ENCODE measurements around the gene TOMT. TPM values are rescaled to one million over a fixed set of nuclear protein-coding genes. Genes with fewer than 3 reads are reported as not detected.

The TOMT gene
- total and polyA plus RNA-seq, 2 experiments from 2014 or later: not detected

DNA sequence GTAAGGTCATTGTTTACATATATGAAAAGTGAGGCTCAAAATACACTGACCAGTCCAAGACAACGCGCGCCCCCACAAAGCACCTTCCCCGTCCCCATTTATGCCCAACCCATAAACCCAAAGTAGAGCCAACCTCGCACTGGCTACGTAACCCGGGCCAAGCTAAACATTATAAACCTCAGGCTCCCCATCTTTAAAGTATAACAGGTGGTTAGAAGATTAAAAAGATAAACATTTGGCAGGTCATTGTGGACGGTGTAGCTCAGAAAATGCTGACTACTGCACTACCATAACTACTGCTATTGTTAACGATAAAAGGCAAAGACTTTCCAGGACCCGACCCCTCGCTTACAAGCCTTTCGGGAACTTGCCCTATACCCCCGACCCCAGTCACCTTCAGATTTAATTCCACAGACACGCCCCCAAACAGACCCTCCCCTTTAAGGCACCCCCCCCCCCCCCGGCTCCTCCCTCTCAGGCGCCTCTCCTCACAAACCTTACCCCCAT is 25.9 kb upstream of the TOMT start:
- DNase-seq: peak; percentile 51
- Histone ChIP-seq H3K9me3 (ENCODE audit: low read depth) (no peaks in the 10 kb centered on the region), H4K20me1 (ENCODE audit: insufficient read depth) (no peaks in the 10 kb centered on the region), H3K27me3 (replicated peaks; ENCODE audit: insufficient read depth) (no peaks in the 10 kb centered on the region), H3K9ac (peak overlapping the region; percentile 85), H3K9me2 (ENCODE audit: insufficient read depth) (no peaks in the 10 kb centered on the region), H3F3A (ENCODE audit: insufficient read depth) (peaks cover 31% of the 10 kb centered on the region), H3K27ac (peak overlapping the region; percentile 83), H3K79me2 (ENCODE audit: insufficient read depth) (peaks cover 53% of the 10 kb centered on the region), H3K4me3 (peak overlapping the region; percentile 89), H3K4me1 (ENCODE audit: insufficient read depth) (peaks cover 12% of the 10 kb centered on the region), H3K36me3 (ENCODE audit: low read depth) (no peaks in the 10 kb centered on the region), H2AFZ (peak overlapping the region; percentile 81), H3K4me2 (ENCODE audit: unreplicated experiment) (peak overlapping the region; percentile 97)
- WGBS, 2 experiments (ENCODE audit: low coverage in 1 of 2, low lambda C conversion rate in 2 of 2, missing lambda C conversion rate in 2 of 2): 1% methylated on average over 13 to 15 of the region's 16 CpGs
- no peak for TF ChIP-seq EZH2phosphoT487 (IDR thresholded peaks at IDR 0.05; ENCODE audit: insufficient read depth, low read depth)
- no peak for TF ChIP-seq EZH2 (IDR thresholded peaks at IDR 0.05; ENCODE audit: insufficient read depth, poor library complexity, severe bottlenecking)
- in situ Hi-C loops (cut with MboI): no loop called here

DNA sequence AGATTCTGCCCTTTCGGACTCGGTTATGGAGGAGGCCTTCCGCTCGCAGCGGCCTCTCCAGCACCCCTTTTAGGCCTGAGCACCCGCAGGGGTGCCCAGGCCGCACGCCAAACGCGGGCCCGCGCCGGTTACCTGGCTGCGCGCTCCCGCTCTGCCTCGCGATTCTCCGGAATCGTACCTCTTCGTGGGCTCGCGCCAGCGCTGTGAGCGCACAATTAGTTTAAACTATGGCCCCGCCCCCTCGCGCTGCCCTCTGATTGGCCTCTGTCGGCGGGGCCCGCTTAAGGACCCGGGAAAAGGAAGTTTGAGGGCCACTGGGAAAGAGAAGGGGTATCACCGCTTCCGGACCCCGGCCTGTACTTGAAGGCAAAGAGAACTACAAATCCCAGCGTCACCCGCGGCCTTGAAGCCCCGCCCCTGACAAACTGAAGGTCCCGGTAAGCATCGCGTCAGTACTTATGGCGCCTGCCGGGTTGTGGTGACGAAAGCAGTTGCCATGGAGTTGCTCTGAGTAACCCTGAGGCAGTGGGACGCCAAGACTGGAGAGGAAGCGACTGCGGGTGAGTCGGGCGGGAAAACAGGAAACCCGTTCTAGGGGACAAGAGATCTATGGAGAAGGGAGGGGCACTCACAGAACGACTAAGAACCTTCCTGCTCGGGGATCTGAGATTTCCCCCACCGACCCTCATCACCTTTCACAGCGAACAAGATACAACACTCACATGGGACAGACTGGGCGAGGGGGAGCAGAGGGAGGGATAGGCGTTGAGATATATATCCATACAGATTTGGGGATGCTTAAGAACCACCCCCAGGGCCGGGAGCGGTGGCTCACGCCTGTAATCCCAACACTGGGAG is 25.2 kb upstream of the TOMT start, which contains the start of the genes LRRC51 and NUMA1:
LRRC51 (plus strand) TSS at position 525 of the 858 bp plus-strand sequence. CDS start 8,234 bp downstream, outside the sequence.
NUMA1 (minus strand) TSS at position 217 of the 858 bp plus-strand sequence. CDS start 44,599 bp downstream, outside the sequence.
- Histone ChIP-seq H3F3A (ENCODE audit: insufficient read depth) (peaks cover 31% of the 10 kb centered on the region), H3K9me3 (ENCODE audit: low read depth) (no peaks in the 10 kb centered on the region), H3K36me3 (ENCODE audit: low read depth) (no peaks in the 10 kb centered on the region), H3K27me3 (replicated peaks; ENCODE audit: insufficient read depth) (no peaks in the 10 kb centered on the region), H3K4me3 (peak within 1 kb of the TSS; percentile 89), H3K27ac (peak within 1 kb of the TSS; percentile 87), H3K79me2 (ENCODE audit: insufficient read depth) (peaks cover 47% of the 10 kb centered on the region), H3K9ac (peak within 1 kb of the TSS; percentile 85), H3K4me2 (ENCODE audit: unreplicated experiment) (peak within 1 kb of the TSS; percentile 97), H3K4me1 (ENCODE audit: insufficient read depth) (peaks cover 12% of the 10 kb centered on the region), H2AFZ (peak within 1 kb of the TSS; percentile 85), H3K9me2 (ENCODE audit: insufficient read depth) (no peaks in the 10 kb centered on the region), H4K20me1 (ENCODE audit: insufficient read depth) (no peaks in the 10 kb centered on the region)
- peak; percentile 100 for DNase-seq
- WGBS, 2 experiments (ENCODE audit: low coverage in 1 of 2, low lambda C conversion rate in 2 of 2, missing lambda C conversion rate in 2 of 2): 1 to 2% methylated on average over 56 to 60 of the region's 60 CpGs
- in situ Hi-C loops (cut with MboI): no loop called here
- no peak for TF ChIP-seq EZH2 (IDR thresholded peaks at IDR 0.05; ENCODE audit: insufficient read depth, poor library complexity, severe bottlenecking)
- TF ChIP-seq EZH2phosphoT487 (IDR thresholded peaks at IDR 0.05; ENCODE audit: insufficient read depth, low read depth): no peak

DNA sequence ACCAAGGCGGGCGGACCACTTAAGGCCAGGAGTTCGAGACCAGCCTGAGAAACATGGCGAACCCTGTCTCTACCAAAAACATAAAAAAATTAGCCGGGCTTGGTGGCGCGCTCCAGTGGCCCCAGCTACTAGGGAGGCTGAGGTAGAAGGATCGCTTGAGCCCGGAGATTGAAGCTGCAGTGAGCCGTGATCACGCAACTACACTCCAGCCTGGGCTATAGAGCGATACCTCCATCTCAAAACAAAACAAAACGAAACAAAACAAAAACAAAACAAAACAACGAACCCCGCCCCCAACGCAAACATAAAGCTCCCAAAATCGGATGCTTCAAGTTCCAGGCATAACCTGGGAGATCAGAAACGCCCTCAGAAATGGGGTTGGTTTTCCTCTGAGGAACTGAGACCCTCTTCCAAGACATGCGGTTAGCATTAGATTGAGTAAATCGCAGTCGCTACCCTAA is 24.5 kb upstream of the TOMT start:
- no peaks in the 10 kb centered on the region for H3K27me3 ChIP-seq (replicated peaks; ENCODE audit: insufficient read depth)
- H2AFZ ChIP-seq: peak overlapping the region; percentile 85
- peak overlapping the region; percentile 87 for H3K27ac ChIP-seq
- no peak for DNase-seq
- peaks cover 40% of the 10 kb centered on the region for H3K79me2 ChIP-seq (ENCODE audit: insufficient read depth)
- no peaks in the 10 kb centered on the region for H4K20me1 ChIP-seq (ENCODE audit: insufficient read depth)
- no peaks in the 10 kb centered on the region for H3K9me3 ChIP-seq (ENCODE audit: low read depth)
- TF ChIP-seq EZH2phosphoT487 (IDR thresholded peaks at IDR 0.05; ENCODE audit: insufficient read depth, low read depth) (no peak), EZH2 (IDR thresholded peaks at IDR 0.05; ENCODE audit: insufficient read depth, poor library complexity, severe bottlenecking) (no peak)
- H3K4me2 ChIP-seq (ENCODE audit: unreplicated experiment): peak overlapping the region; percentile 63
- peak overlapping the region; percentile 85 for H3K9ac ChIP-seq
- H3K4me3 ChIP-seq: peak overlapping the region; percentile 73
- H3K9me2 ChIP-seq (ENCODE audit: insufficient read depth): no peaks in the 10 kb centered on the region
- H3K36me3 ChIP-seq (ENCODE audit: low read depth): no peaks in the 10 kb centered on the region
- H3K4me1 ChIP-seq (ENCODE audit: insufficient read depth): peaks cover 12% of the 10 kb centered on the region
- 61% methylated on average over 21 of the region's 21 CpGs for WGBS, 2 experiments (ENCODE audit: low coverage in 1 of 2, low lambda C conversion rate in 2 of 2, missing lambda C conversion rate in 2 of 2)
- in situ Hi-C loops (cut with MboI): no loop called here
- peaks cover 38% of the 10 kb centered on the region for H3F3A ChIP-seq (ENCODE audit: insufficient read depth)

DNA sequence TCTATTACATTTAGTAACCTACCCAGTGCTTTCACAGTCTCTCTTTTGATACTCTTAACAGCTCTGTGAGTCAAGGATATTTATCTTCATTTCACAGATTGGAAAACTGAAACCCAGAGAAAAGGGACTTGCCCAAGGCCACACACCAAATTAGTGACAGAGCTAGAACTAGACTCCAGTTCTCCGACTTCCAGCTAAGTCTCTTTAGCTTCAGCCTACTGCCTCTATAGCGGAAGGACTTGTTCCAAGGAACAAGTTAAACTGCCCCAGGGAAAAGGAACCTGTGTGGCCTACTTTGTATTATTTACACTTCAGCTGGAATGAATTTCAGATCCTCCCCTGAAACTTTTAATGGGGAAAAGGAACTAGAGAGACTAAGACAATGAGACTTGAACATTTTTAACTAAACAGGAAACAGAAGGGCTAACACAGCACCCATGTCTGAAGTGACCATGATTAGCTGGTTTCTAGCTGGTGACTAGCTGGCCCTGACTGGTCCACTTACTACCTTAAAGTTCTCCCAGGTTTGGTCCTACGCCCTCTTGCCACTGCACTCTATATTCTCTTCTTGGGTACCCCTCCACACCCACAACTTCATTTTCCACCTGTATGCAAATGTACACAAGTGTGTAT is 23.8 kb upstream of the TOMT start:
- Histone ChIP-seq H3K4me2 (ENCODE audit: unreplicated experiment) (no peak overlapping the region), H3F3A (ENCODE audit: insufficient read depth) (peaks cover 43% of the 10 kb centered on the region), H3K9me3 (ENCODE audit: low read depth) (no peaks in the 10 kb centered on the region), H3K27ac (no peak overlapping the region), H3K36me3 (ENCODE audit: low read depth) (no peaks in the 10 kb centered on the region), H3K79me2 (ENCODE audit: insufficient read depth) (peaks cover 33% of the 10 kb centered on the region), H2AFZ (peak overlapping the region; percentile 85; the same call in 1 of the 2 replicates), H3K9ac (no peak overlapping the region), H4K20me1 (ENCODE audit: insufficient read depth) (no peaks in the 10 kb centered on the region), H3K27me3 (replicated peaks; ENCODE audit: insufficient read depth) (no peaks in the 10 kb centered on the region), H3K4me3 (no peak overlapping the region), H3K9me2 (ENCODE audit: insufficient read depth) (no peaks in the 10 kb centered on the region), H3K4me1 (ENCODE audit: insufficient read depth) (peaks cover 12% of the 10 kb centered on the region)
- in situ Hi-C loops (cut with MboI): no loop called here
- TF ChIP-seq EZH2phosphoT487 (IDR thresholded peaks at IDR 0.05; ENCODE audit: insufficient read depth, low read depth) (no peak), EZH2 (IDR thresholded peaks at IDR 0.05; ENCODE audit: insufficient read depth, poor library complexity, severe bottlenecking) (no peak)
- no peak for DNase-seq
- WGBS, 2 experiments (ENCODE audit: low coverage in 1 of 2, low lambda C conversion rate in 2 of 2, missing lambda C conversion rate in 2 of 2): 98 to 100% methylated on average over 3 of the region's 3 CpGs

All from GM23248 (cell line).